Subcutaneous abdominal adipose tissue (tissue), 5 donors: Measurements from ENCODE around the gene ASF1A.
A peak's percentile ranks its signal among the peaks of the same experiment; 100 is the strongest.

ENCODE experiments used
- H3K27ac ChIP-seq: one replicate; pipeline ENCODE4 v1.7.0; 2013; ENCODE audit warnings: low read depth, mild to moderate bottlenecking, inconsistent platforms, low read length, moderate library complexity
- H3K27me3 ChIP-seq, 5 donors: one replicate each; pipeline ENCODE4 v1.7.0; 2013; ENCODE audit warnings: low read length in 5 of 5, inconsistent platforms in 1 of 5; ENCODE audit not compliant: control insufficient read depth in 5 of 5, insufficient read depth in 4 of 5
- H3K36me3 ChIP-seq, 5 donors: one replicate each; pipeline ENCODE4 v1.7.0; 2013; ENCODE audit warnings: low read length in 5 of 5; ENCODE audit not compliant: control insufficient read depth in 5 of 5, insufficient read depth in 5 of 5
- H3K4me1 ChIP-seq, 5 donors: one replicate each; pipeline ENCODE4 v1.7.0; 2013; ENCODE audit warnings: low read length in 5 of 5, mild to moderate bottlenecking in 3 of 5, moderate library complexity in 1 of 5; ENCODE audit not compliant: control insufficient read depth in 5 of 5, insufficient read depth in 5 of 5
- H3K4me3 ChIP-seq, 5 donors: one replicate each; pipeline ENCODE4 v1.7.0; 2013; ENCODE audit warnings: low read length in 5 of 5, low read depth in 1 of 5
- H3K9ac ChIP-seq, 5 donors: one replicate each; pipeline ENCODE4 v1.7.0; 2013; ENCODE audit warnings: low read length in 5 of 5, mild to moderate bottlenecking in 4 of 5, moderate library complexity in 3 of 5
- H3K9me3 ChIP-seq, 5 donors: one replicate each; pipeline ENCODE4 v1.7.0; 2013; ENCODE audit warnings: low read length in 5 of 5; ENCODE audit not compliant: control insufficient read depth in 5 of 5
- donor health status: healthy.
- donor health status: healthy.
- donor health status: healthy.
- donor health status: healthy.
- donor health status: healthy.

Gene ASF1A

GRCh38 chr6:118894425-118895260 is 691 bp downstream of the ASF1A start:
- Histone ChIP-seq H3K36me3 (peaks cover 0 to 3% (median 2%) of the 10 kb centered on the region in 5 donors), H3K27ac (peak overlapping the region; percentile 80), H3K4me3 (peak overlapping the region; percentile 68 to 99 (median 93)), H3K27me3 (no peaks in the 10 kb centered on the region), H3K4me1 (peaks cover 0 to 23% (median 19%) of the 10 kb centered on the region in 5 donors), H3K9me3 (no peaks in the 10 kb centered on the region), H3K9ac (peak overlapping the region; percentile 38 to 85 (median 80))

GRCh38 chr6:118895261-118895560 is 1.3 kb downstream of the ASF1A start:
- H3K9ac ChIP-seq = peak overlapping the region in 4 of 5 donors; percentile 4 to 80 (median 71)
- H3K27me3 ChIP-seq = no peaks in the 10 kb centered on the region
- H3K4me1 ChIP-seq = peaks cover 0 to 25% (median 19%) of the 10 kb centered on the region in 5 donors
- H3K4me3 ChIP-seq = peak overlapping the region; percentile 69 to 99 (median 93)
- no peaks in the 10 kb centered on the region for H3K9me3 ChIP-seq
- H3K27ac ChIP-seq = peak overlapping the region; percentile 80
- H3K36me3 ChIP-seq = peaks cover 0 to 5% (median 3%) of the 10 kb centered on the region in 5 donors

GRCh38 chr6:118895859-118896258 is 1.9 kb downstream of the ASF1A start:
- H3K9ac ChIP-seq = no peak overlapping the region
- peaks cover 0 to 5% (median 3%) of the 10 kb centered on the region in 5 donors for H3K36me3 ChIP-seq
- H3K4me3 ChIP-seq = no peak overlapping the region
- H3K9me3 ChIP-seq = no peaks in the 10 kb centered on the region
- no peaks in the 10 kb centered on the region for H3K27me3 ChIP-seq
- peaks cover 0 to 29% (median 23%) of the 10 kb centered on the region in 5 donors for H3K4me1 ChIP-seq
- H3K27ac ChIP-seq = no peak overlapping the region

GRCh38 chr6:118896339-118897136 is 2.6 kb downstream of the ASF1A start:
- Histone ChIP-seq H3K9ac (no peak overlapping the region), H3K9me3 (no peaks in the 10 kb centered on the region), H3K27me3 (no peaks in the 10 kb centered on the region), H3K27ac (no peak overlapping the region), H3K36me3 (peaks cover 0 to 5% (median 3%) of the 10 kb centered on the region in 5 donors), H3K4me1 (peaks cover 0 to 29% (median 23%) of the 10 kb centered on the region in 5 donors), H3K4me3 (no peak overlapping the region)

- no peak overlapping the region for H3K27ac ChIP-seq
- no peak overlapping the region for H3K9ac ChIP-seq
- no peaks in the 10 kb centered on the region for H3K9me3 ChIP-seq
- H3K4me1 ChIP-seq = peaks cover 0 to 22% (median 19%) of the 10 kb centered on the region in 5 donors
- peaks cover 0 to 5% (median 3%) of the 10 kb centered on the region in 5 donors for H3K36me3 ChIP-seq
- H3K27me3 ChIP-seq = no peaks in the 10 kb centered on the region
- no peak overlapping the region for H3K4me3 ChIP-seq
Observed at GRCh38 chr6:118897386-118897785, 3.4 kb downstream of the ASF1A start.

- H3K4me1 ChIP-seq = peaks cover 0 to 23% (median 17%) of the 10 kb centered on the region in 5 donors
- H3K27ac ChIP-seq = no peak overlapping the region
Observed at GRCh38 chr6:118899948-118900347, 6.0 kb downstream of the ASF1A start.

GRCh38 chr6:118902726-118903125 is 8.8 kb downstream of the ASF1A start:
- Histone ChIP-seq H3K4me3 (no peak overlapping the region), H3K4me1 (peaks cover 0 to 17% (median 8%) of the 10 kb centered on the region in 5 donors), H3K36me3 (peaks cover 14 to 27% (median 21%) of the 10 kb centered on the region in 5 donors), H3K9me3 (no peaks in the 10 kb centered on the region), H3K9ac (peak overlapping the region in 1 of 5 donors; percentile 63), H3K27me3 (no peaks in the 10 kb centered on the region), H3K27ac (no peak overlapping the region)

More at GRCh38 chr6:118899948-118900347, 6.0 kb downstream of the ASF1A start:
- Histone ChIP-seq H3K36me3 (peaks cover 6 to 11% (median 8%) of the 10 kb centered on the region in 5 donors), H3K4me3 (no peak overlapping the region), H3K27me3 (no peaks in the 10 kb centered on the region), H3K9me3 (no peaks in the 10 kb centered on the region), H3K9ac (no peak overlapping the region)

GRCh38 chr6:118903138-118903537 is 9.2 kb downstream of the ASF1A start:
- Histone ChIP-seq H3K4me3 (no peak overlapping the region), H3K4me1 (peaks cover 0 to 17% (median 8%) of the 10 kb centered on the region in 5 donors), H3K36me3 (peaks cover 14 to 27% (median 24%) of the 10 kb centered on the region in 5 donors), H3K27me3 (no peaks in the 10 kb centered on the region), H3K9me3 (no peaks in the 10 kb centered on the region), H3K27ac (no peak overlapping the region), H3K9ac (peak overlapping the region in 1 of 5 donors; percentile 63)

- Histone ChIP-seq H3K27me3 (no peaks in the 10 kb centered on the region), H3K9ac (peak overlapping the region in 1 of 5 donors; percentile 63), H3K36me3 (peaks cover 14 to 29% (median 25%) of the 10 kb centered on the region in 5 donors), H3K9me3 (no peaks in the 10 kb centered on the region), H3K4me3 (no peak overlapping the region), H3K4me1 (peaks cover 0 to 21% (median 8%) of the 10 kb centered on the region in 5 donors), H3K27ac (no peak overlapping the region)
Observed at GRCh38 chr6:118903691-118904090, 9.7 kb downstream of the ASF1A start.

GRCh38 chr6:118905084-118905483 is 11.1 kb downstream of the ASF1A start:
- H3K27ac ChIP-seq = no peak overlapping the region
- H3K36me3 ChIP-seq = peaks cover 13 to 31% (median 29%) of the 10 kb centered on the region in 5 donors
- H3K4me1 ChIP-seq = peaks cover 0 to 20% (median 5%) of the 10 kb centered on the region in 5 donors
- no peaks in the 10 kb centered on the region for H3K27me3 ChIP-seq
- no peaks in the 10 kb centered on the region for H3K9me3 ChIP-seq
- H3K9ac ChIP-seq = no peak overlapping the region
- no peak overlapping the region for H3K4me3 ChIP-seq
